ENCODE measurements around the gene NUMA1. TPM values are rescaled to one million over a fixed set of nuclear protein-coding genes. Genes with fewer than 3 reads are reported as not detected.

NUMA1 gene
- total and polyA plus RNA-seq, 9 of the 15 experiments (the other 6 are each of a cell fraction or from before 2014, with no cell fraction given) = 4.1 to 104 (median 51.2) TPM

DNA sequence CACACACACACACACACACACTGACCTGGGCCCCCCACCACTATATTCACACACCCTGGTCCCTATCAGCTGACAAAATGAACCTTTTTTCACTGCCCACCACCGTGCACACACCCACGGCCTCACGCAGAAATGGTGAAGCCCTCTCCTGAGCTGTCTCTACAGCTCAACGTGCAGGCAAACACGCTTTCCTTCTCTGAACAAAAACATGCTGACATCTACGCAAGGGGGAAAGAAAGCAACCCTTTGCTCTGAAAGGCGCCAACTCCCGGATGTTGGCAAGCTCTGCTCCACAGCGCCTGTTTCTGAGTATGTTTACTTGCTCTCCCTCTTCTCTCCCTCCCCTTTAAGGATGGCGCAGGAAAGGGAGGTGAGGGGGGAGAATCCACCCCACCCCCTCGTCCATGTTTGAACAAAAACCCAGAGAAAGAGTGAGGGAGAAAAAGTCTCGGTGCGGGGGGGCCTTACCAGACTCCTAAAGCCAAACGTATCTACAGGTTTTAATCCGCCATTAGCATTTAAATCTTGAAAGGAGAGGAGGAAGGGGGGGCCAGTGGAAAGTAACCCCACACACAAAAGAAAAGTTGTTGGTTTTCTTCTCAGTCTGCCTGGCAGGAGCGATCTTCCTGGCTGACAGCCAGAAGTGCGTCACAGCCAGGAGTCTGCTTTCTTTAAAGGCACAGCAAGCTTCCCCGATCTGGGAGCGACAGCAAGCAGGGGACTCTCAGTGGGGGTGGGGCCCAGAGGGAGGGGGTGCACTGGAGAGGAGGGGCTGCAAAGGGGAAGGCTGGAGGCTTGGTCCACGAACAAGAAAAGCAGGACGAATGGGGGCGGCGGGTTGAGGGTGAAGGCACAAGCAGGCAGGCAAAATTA lies 39.6 kb downstream of the NUMA1 start (continued):
- TF ChIP-seq, protein P1, sequence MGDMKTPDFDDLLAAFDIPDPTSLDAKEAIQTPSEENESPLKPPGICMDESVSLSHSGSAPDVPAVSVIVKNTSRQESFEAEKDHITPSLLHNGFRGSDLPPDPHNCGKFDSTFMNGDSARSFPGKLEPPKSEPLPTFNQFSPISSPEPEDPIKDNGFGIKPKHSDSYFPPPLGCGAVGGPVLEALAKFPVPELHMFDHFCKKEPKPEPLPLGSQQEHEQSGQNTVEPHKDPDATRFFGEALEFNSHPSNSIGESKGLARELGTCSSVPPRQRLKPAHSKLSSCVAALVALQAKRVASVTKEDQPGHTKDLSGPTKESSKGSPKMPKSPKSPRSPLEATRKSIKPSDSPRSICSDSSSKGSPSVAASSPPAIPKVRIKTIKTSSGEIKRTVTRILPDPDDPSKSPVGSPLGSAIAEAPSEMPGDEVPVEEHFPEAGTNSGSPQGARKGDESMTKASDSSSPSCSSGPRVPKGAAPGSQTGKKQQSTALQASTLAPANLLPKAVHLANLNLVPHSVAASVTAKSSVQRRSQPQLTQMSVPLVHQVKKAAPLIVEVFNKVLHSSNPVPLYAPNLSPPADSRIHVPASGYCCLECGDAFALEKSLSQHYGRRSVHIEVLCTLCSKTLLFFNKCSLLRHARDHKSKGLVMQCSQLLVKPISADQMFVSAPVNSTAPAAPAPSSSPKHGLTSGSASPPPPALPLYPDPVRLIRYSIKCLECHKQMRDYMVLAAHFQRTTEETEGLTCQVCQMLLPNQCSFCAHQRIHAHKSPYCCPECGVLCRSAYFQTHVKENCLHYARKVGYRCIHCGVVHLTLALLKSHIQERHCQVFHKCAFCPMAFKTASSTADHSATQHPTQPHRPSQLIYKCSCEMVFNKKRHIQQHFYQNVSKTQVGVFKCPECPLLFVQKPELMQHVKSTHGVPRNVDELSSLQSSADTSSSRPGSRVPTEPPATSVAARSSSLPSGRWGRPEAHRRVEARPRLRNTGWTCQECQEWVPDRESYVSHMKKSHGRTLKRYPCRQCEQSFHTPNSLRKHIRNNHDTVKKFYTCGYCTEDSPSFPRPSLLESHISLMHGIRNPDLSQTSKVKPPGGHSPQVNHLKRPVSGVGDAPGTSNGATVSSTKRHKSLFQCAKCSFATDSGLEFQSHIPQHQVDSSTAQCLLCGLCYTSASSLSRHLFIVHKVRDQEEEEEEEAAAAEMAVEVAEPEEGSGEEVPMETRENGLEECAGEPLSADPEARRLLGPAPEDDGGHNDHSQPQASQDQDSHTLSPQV (IDR thresholded peaks at IDR 0.05) = 0 out of 2 replicates have a peak, but pooled peaks have one; percentile 16
- TF ChIP-seq MYNN (IDR thresholded peaks at IDR 0.05) (0 out of 2 replicates have a peak, but pooled peaks have one; percentile 12), MYNN (CRISPR knock-in tag; IDR thresholded peaks at IDR 0.05) (no peak), NFIC (IDR thresholded peaks at IDR 0.05) (peak; percentile 98), YY1 (IDR thresholded peaks at IDR 0.05; ENCODE audit: borderline replicate concordance in 1 of 3, control insufficient read depth in 1 of 3, extremely low read depth in 1 of 3, insufficient read depth in 3 of 3, insufficient read length in 1 of 3, insufficient replicate concordance in 2 of 3, low read depth in 1 of 3, low read length in 2 of 3) (peak in 1 of 3 experiments; percentile 60), NR2F6 (CRISPR knock-in tag; IDR thresholded peaks at IDR 0.05) (no peak)

All from K562 (cell line).